ENCODE data around the gene CETP. TPM values are rescaled to one million over a fixed set of nuclear protein-coding genes. Genes with fewer than 3 reads are reported as not detected.
"Not testable (repeated sequence)": the region's sequence is repeated elsewhere in the genome, so short reads cannot be mapped to it uniquely, and the experiment has no call there.

Gene CETP
- total RNA-seq, 1 donor from 2014 or later, result 0.13 TPM

DNA sequence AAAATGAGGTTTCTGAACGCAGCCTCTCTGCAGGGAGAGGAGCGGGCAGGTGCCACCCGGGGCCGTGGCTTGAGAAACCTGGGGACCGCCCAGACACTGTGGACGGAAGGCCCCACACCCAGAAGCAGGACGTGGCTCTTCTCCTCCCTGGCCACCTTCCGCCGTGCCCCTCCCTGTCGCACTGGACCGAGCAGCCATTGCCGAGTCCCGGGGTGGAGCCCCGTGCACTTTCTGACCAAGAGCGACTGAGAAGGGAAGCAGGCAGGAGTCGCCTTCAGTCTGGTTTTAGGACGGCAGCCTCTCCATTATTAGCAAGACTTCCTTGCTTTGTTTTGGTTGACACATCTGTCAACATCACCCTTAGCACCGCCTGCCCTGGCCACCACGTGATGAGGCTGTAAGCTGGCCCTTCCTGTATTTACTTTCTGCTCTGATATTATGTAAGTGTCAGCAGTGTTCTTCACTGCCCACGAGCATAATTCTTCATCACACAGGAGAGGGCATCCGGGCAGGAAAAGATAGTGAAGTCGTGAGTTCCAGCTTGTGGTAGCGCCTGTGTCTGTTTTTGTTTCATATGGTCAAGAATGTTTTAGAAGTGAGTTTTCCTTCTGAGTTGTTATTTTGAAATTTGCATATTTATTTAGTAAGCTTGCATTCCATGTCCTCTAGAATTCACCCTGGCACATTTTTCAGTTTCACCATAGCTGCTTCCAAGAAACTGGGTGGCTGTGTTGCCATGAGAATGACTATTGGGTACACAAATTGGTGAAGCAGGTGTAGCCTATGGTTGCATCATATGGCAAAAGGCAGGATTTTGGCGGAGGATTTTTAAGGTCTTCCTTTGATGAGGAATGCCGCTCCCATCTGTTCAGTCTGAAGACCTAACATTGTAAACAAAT lies 28.8 kb upstream of the CETP start:
- H3K9me3 Mint-ChIP-seq, result no peaks in the 10 kb centered on the region
- peaks cover 18% of the 10 kb centered on the region for H3K36me3 Mint-ChIP-seq
- H3K27ac Mint-ChIP-seq, result peak overlapping the region; percentile 99
- H3K27me3 Mint-ChIP-seq (ENCODE audit: low read depth), result no peaks in the 10 kb centered on the region
- TF ChIP-seq, protein P1, sequence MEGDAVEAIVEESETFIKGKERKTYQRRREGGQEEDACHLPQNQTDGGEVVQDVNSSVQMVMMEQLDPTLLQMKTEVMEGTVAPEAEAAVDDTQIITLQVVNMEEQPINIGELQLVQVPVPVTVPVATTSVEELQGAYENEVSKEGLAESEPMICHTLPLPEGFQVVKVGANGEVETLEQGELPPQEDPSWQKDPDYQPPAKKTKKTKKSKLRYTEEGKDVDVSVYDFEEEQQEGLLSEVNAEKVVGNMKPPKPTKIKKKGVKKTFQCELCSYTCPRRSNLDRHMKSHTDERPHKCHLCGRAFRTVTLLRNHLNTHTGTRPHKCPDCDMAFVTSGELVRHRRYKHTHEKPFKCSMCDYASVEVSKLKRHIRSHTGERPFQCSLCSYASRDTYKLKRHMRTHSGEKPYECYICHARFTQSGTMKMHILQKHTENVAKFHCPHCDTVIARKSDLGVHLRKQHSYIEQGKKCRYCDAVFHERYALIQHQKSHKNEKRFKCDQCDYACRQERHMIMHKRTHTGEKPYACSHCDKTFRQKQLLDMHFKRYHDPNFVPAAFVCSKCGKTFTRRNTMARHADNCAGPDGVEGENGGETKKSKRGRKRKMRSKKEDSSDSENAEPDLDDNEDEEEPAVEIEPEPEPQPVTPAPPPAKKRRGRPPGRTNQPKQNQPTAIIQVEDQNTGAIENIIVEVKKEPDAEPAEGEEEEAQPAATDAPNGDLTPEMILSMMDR (IDR thresholded peaks at IDR 0.05; ENCODE audit: unreplicated experiment), result no peak
- DNase-seq (ENCODE audit: low spot score in 2 of 2, unreplicated experiment in 2 of 2), result peak in 1 of 2 experiments; percentile 59
- H3K4me3 Mint-ChIP-seq, result peak overlapping the region; percentile 98
- H3K4me1 Mint-ChIP-seq, result peaks cover 34% of the 10 kb centered on the region

DNA sequence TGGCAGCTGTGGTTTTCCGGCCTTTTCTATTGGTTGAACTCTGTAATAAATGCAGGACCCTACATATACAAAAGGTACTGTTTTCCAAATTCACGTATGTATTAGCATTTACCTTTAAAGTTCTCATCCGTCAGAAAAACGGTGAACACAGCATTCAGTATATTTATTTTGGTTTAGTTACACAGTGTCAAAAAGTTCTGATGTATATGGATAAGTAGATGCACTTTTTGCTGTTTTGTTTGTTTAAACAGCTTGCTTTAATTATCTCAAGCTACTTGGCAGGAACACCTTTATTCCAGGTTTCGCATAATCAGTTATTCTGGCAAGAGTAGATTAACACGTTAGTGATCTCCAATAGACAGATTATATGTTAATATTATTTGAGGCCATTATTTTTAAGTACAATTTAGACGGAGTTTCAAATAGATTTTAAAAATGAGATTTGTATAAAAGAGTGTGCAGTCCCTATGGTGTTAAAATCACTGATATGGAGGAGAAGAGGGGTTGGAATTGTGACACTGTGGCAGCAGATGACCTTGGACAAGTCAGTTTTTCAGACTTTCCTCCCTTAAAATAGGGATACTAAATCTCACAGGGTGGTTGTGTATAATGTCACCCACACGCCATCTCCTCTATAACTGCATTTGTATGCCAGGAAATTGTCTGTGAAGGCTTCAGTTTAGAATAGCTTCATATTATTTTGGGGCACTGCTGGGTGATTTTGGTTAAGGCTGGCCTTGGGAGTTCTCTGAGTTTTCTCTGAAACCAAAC lies 27.7 kb upstream of the CETP start:
- TF ChIP-seq, protein P1 (IDR thresholded peaks at IDR 0.05; ENCODE audit: unreplicated experiment), result no peak
- Mint-ChIP-seq H3K9me3 (no peaks in the 10 kb centered on the region), H3K4me1 (peaks cover 34% of the 10 kb centered on the region), H3K36me3 (peaks cover 27% of the 10 kb centered on the region), H3K27ac (peak overlapping the region; percentile 48), H3K27me3 (ENCODE audit: low read depth) (no peaks in the 10 kb centered on the region), H3K4me3 (peak overlapping the region; percentile 98)
- DNase-seq (ENCODE audit: low spot score in 2 of 2, unreplicated experiment in 2 of 2), result no peak

DNA sequence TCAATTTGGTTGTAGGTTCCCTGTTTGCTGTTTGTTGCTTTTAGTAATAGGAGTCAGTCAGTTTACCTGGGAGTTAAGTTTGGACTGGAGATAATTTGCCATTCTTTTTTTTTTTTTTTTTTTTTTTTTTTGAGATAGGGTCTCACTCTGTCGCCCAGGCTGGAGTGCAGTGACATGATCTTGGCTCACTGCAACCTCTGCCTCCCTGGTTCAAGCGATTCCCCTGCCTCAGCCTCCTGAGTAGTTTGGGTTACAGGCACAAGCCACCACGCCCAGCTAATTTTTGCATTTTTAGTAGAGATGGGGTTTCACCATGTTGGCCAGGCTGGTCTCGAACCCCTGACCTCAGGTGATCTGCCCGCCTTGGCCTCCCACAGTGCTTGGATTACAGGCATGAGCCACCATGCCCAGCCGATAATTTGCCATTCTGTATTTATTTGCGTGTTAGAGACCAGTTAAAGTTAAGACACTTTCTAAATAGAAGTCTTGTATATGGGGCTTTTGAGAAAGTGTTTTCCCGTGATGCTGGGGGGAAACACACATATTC lies 27.1 kb upstream of the CETP start:
- not testable (repeated sequence) for H3K9me3 Mint-ChIP-seq; DNase-seq (ENCODE audit: low spot score in 2 of 2, unreplicated experiment in 2 of 2); H3K27me3 Mint-ChIP-seq (ENCODE audit: low read depth)
- Mint-ChIP-seq H3K4me1 (peaks cover 34% of the 10 kb centered on the region), H3K27ac (peak overlapping the region; percentile 48), H3K4me3 (peak overlapping the region; percentile 98), H3K36me3 (peaks cover 29% of the 10 kb centered on the region)

DNA sequence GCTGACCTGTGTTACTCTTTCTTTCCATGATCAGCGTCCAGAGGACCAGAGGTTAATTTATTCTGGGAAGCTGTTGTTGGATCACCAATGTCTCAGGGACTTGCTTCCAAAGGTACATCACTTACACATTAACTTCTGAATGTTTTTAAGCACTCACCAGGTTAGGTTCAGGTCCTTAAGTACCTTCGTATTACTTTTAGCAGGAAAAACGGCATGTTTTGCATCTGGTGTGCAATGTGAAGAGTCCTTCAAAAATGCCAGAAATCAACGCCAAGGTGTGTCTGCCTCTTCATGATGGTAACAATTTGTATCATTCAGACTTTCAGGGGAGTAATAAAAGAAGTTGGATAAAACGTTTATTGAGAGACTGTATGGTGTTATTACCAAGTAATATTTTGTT lies 26.5 kb upstream of the CETP start:
- H3K4me1 Mint-ChIP-seq, result peaks cover 34% of the 10 kb centered on the region
- no peaks in the 10 kb centered on the region for H3K9me3 Mint-ChIP-seq
- DNase-seq (ENCODE audit: low spot score in 2 of 2, unreplicated experiment in 2 of 2), result no peak
- H3K4me3 Mint-ChIP-seq, result peak overlapping the region; percentile 39
- no peak overlapping the region for H3K27ac Mint-ChIP-seq
- TF ChIP-seq, protein P1 (IDR thresholded peaks at IDR 0.05; ENCODE audit: unreplicated experiment), result no peak
- no peaks in the 10 kb centered on the region for H3K27me3 Mint-ChIP-seq (ENCODE audit: low read depth)
- H3K36me3 Mint-ChIP-seq, result peaks cover 34% of the 10 kb centered on the region

DNA sequence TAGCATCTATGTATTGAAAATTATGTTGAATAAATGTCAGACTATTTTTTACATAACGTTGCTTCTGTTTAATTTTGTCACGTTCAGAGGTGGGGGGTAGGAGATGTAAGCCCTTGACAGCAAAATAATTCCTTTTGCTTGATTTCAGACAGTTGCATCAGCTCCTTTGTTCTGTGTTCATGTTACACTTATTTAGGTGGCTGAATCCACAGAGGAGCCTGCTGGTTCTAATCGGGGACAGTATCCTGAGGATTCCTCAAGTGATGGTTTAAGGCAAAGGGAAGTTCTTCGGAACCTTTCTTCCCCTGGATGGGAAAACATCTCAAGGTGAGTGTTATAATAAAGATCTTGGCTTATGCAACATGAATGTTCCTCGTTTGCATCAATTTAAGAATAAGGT lies 25.3 kb upstream of the CETP start:
- H3K4me3 Mint-ChIP-seq, result no peak overlapping the region
- DNase-seq (ENCODE audit: low spot score in 2 of 2, unreplicated experiment in 2 of 2), result no peak
- H3K9me3 Mint-ChIP-seq, result no peaks in the 10 kb centered on the region
- H3K27ac Mint-ChIP-seq, result no peak overlapping the region
- H3K36me3 Mint-ChIP-seq, result peaks cover 36% of the 10 kb centered on the region
- H3K4me1 Mint-ChIP-seq, result peaks cover 26% of the 10 kb centered on the region
- H3K27me3 Mint-ChIP-seq (ENCODE audit: low read depth), result no peaks in the 10 kb centered on the region
- TF ChIP-seq, protein P1 (IDR thresholded peaks at IDR 0.05; ENCODE audit: unreplicated experiment), result no peak
